RPMI7951 (cell line): ENCODE data around the gene ROCK2. TPM values are rescaled to one million over a fixed set of nuclear protein-coding genes. Genes with fewer than 3 reads are reported as not detected.

Source experiments
- DNase-seq: peaks from one replicate; pipeline ENCODE4 v3.0.0-alpha.2; 2012; ENCODE audit warnings: low read depth
- total RNA-seq: library from RNA; depleted of rRNA; stranded (reverse); fragments of >200 nt; shearing (Covaris generic); gene quantifications from 2 replicates; pipeline ENCODE4 v1.2.3, GENCODE V29; 2014

Gene ROCK2
- total RNA-seq, 1 experiment from 2014 or later = 45.4 TPM

- DNase-seq = no peak
Observed at GRCh38 chr2:11367170-11367730, 22.8 kb upstream of the ROCK2 start.

DNA sequence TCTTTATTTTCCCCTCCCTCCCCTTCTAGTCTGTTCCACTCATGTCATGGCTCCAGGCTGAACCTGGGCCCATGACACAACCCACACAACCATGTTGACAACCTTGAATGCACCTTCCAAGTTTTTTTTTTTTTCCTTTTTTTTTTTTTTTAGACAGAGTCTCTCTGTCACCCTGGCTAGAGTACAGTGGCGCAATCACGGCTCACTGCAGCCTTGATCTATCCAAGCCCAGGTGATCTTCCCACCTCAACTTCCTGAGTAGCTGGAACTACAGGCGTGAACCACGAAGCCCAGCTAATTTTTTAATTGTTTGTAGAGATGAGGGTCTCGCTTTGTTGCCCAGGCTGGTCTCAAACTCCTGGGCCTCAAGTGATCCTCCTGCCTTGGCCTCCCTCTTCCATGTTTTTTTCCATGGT is 21.9 kb upstream of the ROCK2 start:
- no peak for DNase-seq

DNA sequence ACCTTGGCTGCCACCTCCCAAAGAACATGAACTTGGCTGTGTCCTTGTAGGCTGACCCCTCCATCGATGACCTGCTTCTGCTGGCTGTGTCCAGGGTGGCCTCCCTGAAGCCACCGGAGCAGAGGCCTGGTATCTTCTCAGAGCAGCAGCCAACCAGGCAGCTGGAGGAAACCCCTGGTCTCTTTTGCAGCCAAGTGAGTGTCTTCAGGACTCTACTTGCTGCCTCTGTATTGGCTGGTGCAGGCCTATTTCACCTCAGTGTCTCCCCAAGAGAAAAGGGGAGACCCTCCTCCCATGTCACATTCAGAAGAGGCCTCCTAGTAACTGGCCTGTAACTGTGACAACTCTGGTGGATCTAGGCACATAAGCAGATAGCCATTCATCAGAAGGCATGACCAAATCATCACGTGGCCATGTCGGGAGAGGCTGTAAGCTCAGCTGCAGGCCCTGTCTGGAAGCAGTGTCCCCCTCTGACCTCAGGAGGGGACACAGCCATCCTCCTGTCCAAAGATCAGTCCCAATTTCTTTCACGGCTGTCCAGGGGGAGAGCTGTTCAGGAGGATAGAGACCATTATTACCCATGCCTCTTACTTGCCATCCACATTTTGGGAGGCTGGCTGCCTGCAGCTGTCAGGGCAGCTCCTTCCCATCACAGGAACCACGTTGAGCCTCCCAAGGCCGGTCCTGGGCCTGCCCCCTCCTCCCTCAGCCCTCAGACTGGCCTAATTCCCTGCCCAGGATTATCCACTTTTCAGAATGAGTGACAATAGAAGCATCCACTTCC is 20.9 kb upstream of the ROCK2 start:
- DNase-seq = no peak

- no peak for DNase-seq
Observed at GRCh38 chr2:11364565-11364887, 20.1 kb upstream of the ROCK2 start.

DNA sequence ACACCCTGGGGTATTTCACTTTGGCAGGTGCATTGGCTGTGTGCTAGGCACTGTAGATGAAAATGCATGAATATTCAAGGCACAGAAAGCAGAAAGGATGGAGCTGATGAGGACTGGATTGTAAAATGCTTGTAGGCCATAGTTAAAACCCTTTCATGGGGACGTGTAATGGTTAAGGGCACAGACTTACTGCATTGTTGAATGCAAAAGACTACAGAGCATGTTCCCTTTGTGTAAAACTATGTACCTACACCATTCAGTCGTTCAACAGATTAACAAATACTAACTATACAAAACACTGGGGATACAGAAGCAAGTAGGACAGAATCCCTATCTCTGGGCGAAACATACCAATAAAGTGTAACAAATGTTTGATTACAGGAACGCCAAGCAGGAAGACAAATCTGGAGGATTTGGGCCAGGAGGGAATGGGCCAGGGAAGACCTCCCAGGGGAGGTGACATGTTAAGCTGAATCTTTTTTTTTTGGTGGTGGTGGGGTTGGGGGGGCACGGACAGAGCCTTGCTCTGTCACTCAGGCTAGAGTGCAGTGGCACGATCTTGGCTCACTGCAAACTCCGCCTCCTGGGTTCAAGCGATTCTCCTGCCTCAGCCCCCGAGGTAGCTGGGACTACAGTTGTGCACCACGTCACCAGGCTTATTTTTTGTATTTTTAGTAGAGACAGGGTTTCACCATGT is 19.6 kb upstream of the ROCK2 start:
- DNase-seq = no peak

GRCh38 chr2:11359865-11360264 is 15.4 kb upstream of the ROCK2 start:
- DNase-seq = no peak

DNA sequence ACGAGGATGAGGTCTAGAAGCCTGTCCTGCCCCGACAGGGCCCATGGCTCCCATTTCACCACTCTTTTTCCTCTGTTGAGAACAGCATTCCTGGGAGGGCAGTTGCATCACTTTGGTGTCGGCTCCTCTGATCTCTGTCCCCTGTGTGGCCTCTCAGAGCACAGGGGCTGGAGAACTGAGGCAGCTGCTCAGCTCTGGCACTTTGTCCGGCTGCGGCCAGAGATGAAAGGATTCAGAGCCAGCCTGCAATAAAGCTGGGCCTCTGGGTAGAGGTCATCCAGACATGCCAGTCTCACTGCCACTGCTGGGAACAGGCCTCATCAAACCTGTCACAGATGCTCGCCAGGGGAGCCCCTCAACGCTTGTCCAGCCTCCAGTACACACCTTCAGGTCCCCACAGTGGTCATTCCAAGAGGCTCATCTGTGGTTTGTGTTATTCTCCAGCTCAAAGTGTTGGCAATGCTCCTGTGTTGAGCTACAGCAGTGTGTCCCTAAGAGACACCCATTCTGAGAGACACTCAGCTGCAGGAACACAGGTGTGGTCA is 13.1 kb upstream of the ROCK2 start:
- no peak for DNase-seq

GRCh38 chr2:11356764-11357163 is 12.3 kb upstream of the ROCK2 start:
- DNase-seq = no peak

DNA sequence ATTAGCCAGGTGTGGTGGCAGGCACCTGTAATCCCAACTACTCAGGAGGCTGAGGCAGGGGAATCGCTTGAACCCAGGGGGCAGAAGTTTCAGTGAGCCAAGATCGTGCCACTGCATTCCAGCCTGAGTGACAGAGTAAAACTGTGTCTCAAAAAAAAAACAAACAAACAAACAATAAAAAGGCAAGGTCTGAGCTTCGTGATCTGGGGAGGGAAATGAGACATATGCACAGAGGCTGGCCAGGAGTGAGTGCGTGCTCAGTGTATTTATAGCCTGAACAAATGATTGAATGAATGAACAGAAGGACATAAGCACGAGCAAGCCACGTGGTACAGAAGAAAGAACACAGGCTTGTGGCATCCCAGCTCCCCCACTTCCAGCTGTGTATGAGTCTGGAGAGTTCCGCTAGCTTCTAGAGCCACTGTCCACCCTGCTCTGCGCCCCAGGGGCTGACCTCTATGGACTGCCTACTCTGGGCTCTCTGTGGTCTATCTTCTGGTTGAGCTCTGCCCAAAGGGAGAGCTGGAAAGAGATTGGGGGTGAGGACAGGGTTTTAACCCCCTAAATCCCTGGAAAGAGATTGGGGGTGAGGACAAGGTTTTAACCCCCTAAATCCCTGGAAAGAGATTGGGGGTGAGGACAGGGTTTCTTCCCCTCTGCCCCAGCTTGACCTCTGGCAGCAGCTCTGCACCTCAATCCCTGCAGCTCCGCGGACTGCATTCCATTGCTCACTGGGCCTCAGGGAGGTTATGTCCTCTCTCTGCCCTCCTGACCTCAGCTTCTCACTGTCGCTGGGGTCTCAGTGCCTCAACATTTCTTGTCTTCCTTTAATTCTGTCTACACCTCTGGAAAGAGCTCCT is 11.0 kb upstream of the ROCK2 start:
- DNase-seq = no peak

- DNase-seq = no peak
Observed at GRCh38 chr2:11354363-11355154, 10.1 kb upstream of the ROCK2 start.

GRCh38 chr2:11352781-11353537 is 8.5 kb upstream of the ROCK2 start:
- DNase-seq = no peak

- DNase-seq = no peak
Observed at GRCh38 chr2:11348209-11348749, 3.8 kb upstream of the ROCK2 start.

- no peak for DNase-seq
Observed at GRCh38 chr2:11347403-11347959, 3.0 kb upstream of the ROCK2 start.

- peak; percentile 28 for DNase-seq
Observed at GRCh38 chr2:11346023-11346482, 1.6 kb upstream of the ROCK2 start.

- peak; percentile 89 for DNase-seq
Observed at GRCh38 chr2:11344956-11345677, 681 bp upstream of the ROCK2 start.

- DNase-seq = peak; percentile 49
Observed at GRCh38 chr2:11343650-11344341, 640 bp downstream of the ROCK2 start.

- no peak for DNase-seq
Observed at GRCh38 chr2:11343368-11343649, 1.1 kb downstream of the ROCK2 start.

DNA sequence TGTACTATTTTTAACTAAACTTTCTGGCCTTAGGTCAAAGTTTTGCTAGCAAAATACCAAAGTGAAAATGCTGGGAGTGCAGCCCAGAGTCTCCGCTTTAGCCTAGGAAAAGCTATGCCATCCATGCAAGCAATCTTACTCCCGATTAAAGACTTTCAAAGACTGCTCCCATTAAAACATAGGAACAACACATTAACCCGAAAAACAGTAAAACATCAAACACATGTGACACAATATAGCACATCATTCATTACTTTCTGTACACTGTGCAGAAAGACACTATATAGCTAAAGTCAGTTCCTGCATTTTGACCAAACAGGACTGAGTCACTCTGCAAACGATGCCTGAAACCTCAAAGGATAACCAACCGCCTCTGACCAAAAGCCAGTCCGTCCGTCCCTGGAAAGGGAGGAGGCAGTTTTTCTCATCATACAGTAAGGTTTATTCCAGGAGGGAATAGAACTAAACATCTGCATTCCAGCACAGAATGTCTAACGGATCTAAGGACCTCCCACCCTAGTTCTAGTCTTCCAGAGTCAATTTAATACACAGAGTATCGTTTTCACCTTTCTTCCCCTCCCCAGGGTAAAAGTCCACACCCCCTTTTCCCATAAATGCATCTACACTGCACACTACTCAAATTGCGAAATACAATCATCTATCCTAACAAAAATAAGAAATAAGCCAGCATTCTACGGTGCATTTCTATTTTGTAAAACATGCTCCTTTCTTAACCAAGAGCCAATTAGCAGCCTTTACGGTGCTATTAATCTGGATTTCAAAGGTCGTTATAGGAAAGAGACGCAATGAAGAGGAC is 1.7 kb downstream of the ROCK2 start:
- DNase-seq = peak; percentile 85
